Muscle layer of colon (tissue), 2 donors: ENCODE results near the gene SPAAR.
"Not testable (repeated sequence)": the region's sequence is repeated elsewhere in the genome, so short reads cannot be mapped to it uniquely, and the experiment has no call there.

Experiments used
- H3K27ac ChIP-seq: one replicate; pipeline ENCODE4 v1.7.0; 2013; ENCODE audit warnings: low read depth, mild to moderate bottlenecking, low read length, moderate library complexity
- H3K27me3 ChIP-seq, 2 donors: one replicate each; pipeline ENCODE4 v1.7.0; 2013; ENCODE audit warnings: low read length in 2 of 2, mild to moderate bottlenecking in 2 of 2; ENCODE audit not compliant: insufficient read depth in 2 of 2, control insufficient read depth in 1 of 2
- H3K36me3 ChIP-seq: one replicate; pipeline ENCODE4 v1.7.0; 2013; ENCODE audit warnings: mild to moderate bottlenecking, low read length; ENCODE audit not compliant: insufficient read depth
- H3K4me1 ChIP-seq: one replicate; pipeline ENCODE4 v1.7.0; 2013; ENCODE audit warnings: mild to moderate bottlenecking, low read length; ENCODE audit not compliant: insufficient read depth
- H3K4me3 ChIP-seq, 2 donors: one replicate each; pipeline ENCODE4 v1.7.0; 2013; ENCODE audit warnings: low read length in 2 of 2, low read depth in 1 of 2, mild to moderate bottlenecking in 1 of 2, moderate library complexity in 1 of 2
- H3K9ac ChIP-seq: one replicate; pipeline ENCODE4 v1.7.0; 2013; ENCODE audit warnings: low read length
- H3K9me3 ChIP-seq: one replicate; pipeline ENCODE4 v1.7.0; 2013; ENCODE audit warnings: mild to moderate bottlenecking, low read length
- donor health status: abdominal sarcoma.
- donor health status: Adenocarcinoma of cecum.

SPAAR gene

DNA sequence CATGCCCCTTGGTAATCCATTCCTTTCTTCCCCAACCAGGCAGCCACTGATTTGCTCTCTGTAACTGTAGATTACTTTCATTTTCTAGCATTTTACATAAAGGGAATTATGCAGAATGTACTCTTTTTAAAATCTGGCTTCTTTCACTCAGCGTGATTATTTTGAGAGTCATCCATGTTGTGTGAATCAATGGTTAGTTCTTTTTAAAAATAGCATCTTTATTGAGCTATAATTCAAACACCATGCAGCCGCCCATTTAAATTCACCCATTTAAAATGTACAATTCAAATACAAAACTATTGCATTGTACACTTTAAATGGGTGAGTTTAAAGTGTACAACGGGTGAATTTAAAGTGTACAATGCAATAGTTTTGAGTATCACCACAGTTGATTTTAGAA lies 36.8 kb upstream of the SPAAR start:
- Histone ChIP-seq H3K4me1 (no peaks in the 10 kb centered on the region), H3K9me3 (peaks cover under 1% of the 10 kb centered on the region), H3K4me3 (no peak overlapping the region)

DNA sequence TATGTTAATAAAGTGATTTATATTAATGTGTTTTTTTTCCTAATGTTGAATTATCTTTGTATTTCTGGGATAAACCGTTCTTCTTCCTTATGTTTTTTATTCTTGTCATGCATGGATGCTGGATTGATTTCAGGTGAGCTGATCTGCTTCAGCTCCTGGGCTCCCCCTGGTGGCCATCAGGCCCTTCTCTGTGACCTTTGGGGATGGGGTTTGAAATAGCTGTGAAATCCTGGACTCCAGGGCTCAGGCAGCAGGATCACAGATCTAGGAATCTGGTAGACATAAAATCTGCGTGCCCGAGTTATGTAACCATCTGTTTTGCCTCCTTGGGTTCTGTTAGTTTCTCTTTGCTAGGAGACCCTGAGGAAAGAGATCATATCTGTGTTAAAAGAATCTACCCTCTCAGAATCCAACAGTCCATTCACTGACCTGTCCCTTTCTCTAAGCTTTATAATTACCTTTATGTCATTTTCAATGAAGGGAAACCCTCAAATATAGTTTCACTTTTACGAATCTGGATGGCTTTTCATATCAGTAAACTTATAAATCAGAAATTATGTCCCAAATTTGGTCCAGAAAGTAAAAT lies 26.9 kb upstream of the SPAAR start:
- Histone ChIP-seq H3K36me3 (no peaks in the 10 kb centered on the region), H3K4me1 (no peaks in the 10 kb centered on the region), H3K4me3 (no peak overlapping the region), H3K27ac (no peak overlapping the region), H3K9ac (no peak overlapping the region), H3K27me3 (no peaks in the 10 kb centered on the region), H3K9me3 (peaks cover 4% of the 10 kb centered on the region)

More for the DNA sequence above, 36.8 kb upstream of the SPAAR start:
- Histone ChIP-seq H3K9ac (no peak overlapping the region), H3K27ac (no peak overlapping the region), H3K36me3 (no peaks in the 10 kb centered on the region), H3K27me3 (peaks cover 0 to 14% of the 10 kb centered on the region in 2 donors)

DNA sequence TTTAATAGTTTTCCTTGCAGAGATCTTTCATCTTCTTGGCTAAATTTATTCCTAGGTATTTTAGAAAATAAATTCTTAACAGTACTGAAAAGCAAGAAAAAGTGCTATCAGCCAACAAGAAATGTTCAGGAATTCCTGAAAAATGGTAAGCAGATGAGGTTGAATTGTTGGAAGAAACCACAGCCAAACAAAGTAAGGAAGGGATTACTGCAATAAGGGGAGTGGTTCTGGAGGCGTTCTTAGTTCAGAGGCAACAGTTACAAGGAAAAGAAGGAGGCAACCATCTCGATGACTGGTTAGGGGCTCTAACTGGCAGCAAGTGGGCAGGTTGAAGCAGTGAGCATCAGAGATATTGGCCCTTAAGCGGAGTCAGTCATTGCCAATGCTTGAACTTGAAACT lies 26.3 kb upstream of the SPAAR start:
- Histone ChIP-seq H3K9me3 (no peaks in the 10 kb centered on the region), H3K9ac (no peak overlapping the region), H3K4me3 (no peak overlapping the region), H3K27ac (no peak overlapping the region), H3K36me3 (no peaks in the 10 kb centered on the region), H3K4me1 (no peaks in the 10 kb centered on the region), H3K27me3 (no peaks in the 10 kb centered on the region)

DNA sequence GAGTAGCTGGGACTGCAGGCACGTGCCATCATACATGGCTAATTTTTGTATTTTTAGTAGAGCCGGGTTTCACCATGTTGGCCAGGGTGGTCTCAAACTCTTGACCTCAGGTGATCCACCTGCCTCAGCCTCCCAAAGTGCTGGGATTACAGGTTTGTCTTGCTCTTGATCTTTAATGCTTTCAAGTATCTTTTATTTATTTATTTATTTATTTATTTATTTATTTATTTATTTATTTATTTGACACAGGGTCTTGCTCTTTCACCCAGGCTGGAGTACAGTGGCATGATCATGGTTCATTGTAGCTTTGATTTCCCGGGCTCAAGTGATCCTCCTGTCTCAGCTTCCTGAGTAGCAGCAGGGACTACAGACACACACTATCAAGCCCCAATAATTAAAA lies 24.4 kb upstream of the SPAAR start:
- H3K4me1 ChIP-seq, H3K27ac ChIP-seq, H3K4me3 ChIP-seq, H3K36me3 ChIP-seq, H3K9ac ChIP-seq, H3K27me3 ChIP-seq, H3K9me3 ChIP-seq: not testable (repeated sequence)

DNA sequence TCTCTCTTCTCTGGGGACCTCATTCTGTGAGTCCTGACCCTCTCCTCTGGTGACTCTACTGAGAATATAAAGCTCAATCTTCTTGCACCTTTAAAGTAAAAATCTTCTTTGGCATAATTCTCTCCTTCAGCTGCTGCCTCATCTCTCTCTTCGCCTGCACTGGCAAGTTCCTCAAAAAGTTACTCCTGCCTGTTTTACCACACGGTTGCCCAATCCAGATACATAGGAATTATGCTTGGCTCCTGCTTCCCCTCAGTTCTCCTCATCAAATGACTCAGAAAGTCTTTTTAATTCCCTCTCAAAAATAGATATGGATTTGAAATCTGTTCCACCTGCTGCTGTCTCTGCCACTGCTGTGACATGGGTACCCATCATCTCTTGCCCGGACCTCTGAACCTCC lies 17.6 kb upstream of the SPAAR start:
- H3K36me3 ChIP-seq = no peaks in the 10 kb centered on the region
- H3K9ac ChIP-seq = no peak overlapping the region
- no peaks in the 10 kb centered on the region for H3K9me3 ChIP-seq
- H3K27ac ChIP-seq = no peak overlapping the region
- no peak overlapping the region for H3K4me3 ChIP-seq
- no peaks in the 10 kb centered on the region for H3K4me1 ChIP-seq
- no peaks in the 10 kb centered on the region for H3K27me3 ChIP-seq

DNA sequence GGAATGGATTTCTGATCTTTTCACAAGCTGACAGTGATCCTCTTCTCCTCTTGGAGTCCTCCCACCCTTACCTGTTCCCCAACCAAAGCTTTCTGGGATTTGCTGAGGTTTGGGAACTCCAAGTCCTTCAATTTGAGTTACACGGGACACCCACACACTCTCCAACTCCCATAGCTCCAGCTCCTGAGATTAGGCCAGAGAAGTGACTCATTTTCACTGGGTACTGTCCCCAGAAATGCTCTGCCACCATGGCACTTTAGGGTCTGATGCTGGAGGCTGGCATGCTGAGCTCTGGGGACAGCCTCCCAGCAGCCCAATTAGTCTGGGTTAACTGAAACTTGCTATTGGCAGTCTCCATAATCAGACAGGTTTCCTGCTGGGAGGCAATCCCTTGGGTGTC lies 17.2 kb upstream of the SPAAR start:
- no peak overlapping the region for H3K9ac ChIP-seq
- H3K27ac ChIP-seq = no peak overlapping the region
- H3K4me1 ChIP-seq = no peaks in the 10 kb centered on the region
- H3K9me3 ChIP-seq = no peaks in the 10 kb centered on the region
- no peaks in the 10 kb centered on the region for H3K36me3 ChIP-seq
- no peak overlapping the region for H3K4me3 ChIP-seq
- H3K27me3 ChIP-seq = no peaks in the 10 kb centered on the region

DNA sequence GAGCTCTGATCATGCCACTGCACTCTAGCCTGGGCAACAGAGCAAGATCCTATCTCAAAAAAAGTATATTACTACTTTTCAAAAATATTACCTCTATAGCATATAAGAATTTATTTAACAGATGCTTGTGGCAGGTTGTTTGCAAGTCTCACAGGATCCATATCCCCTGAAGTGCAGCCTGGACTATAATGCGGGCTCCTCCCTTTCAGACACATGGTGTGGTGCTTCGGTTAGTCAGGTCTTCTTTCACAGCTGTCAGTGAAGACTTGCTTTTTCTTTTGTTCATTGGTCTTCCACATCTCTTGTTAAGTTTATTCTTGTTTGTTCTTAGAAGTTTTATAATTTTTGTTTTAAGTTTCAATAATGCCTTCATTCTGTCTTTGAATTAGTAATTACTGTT lies 12.7 kb upstream of the SPAAR start:
- H3K27ac ChIP-seq = no peak overlapping the region
- H3K4me1 ChIP-seq = no peaks in the 10 kb centered on the region
- no peaks in the 10 kb centered on the region for H3K9me3 ChIP-seq
- no peak overlapping the region for H3K9ac ChIP-seq
- no peaks in the 10 kb centered on the region for H3K36me3 ChIP-seq
- no peak overlapping the region for H3K4me3 ChIP-seq
- H3K27me3 ChIP-seq = no peaks in the 10 kb centered on the region

DNA sequence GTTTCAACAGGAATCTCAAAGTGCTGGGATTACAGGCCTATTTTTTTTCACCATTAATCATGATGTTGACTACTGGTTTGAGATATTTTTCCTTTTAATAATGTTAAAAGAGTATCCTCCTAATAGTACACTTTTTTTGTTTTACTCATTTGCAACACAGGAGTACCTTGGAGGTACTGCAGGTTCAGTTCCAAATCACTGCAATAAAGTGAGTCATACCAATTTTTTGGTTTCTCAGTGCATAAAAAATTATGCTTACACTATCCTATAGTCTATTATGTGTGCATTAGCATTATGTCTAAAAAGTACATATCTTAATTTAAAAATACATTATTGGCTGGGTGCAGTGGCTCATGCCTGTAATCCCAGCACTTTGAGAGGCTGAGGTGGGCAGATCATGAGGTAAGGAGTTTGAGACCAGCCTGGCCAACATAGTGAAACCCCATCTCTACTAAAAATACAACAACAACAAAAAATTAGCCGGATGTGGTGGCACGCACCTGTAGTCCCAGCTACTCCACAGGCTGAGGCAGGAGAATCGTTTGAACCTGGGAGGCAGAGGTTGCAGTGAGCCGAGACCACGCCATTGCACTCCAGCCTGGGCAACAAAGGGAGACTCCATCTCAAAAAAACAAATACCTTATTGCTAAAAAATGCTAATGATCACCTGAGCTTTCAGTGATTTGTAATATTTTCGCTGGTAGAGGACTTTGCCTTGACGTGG lies 11.8 kb upstream of the SPAAR start:
- H3K27me3 ChIP-seq = not testable (repeated sequence)

DNA sequence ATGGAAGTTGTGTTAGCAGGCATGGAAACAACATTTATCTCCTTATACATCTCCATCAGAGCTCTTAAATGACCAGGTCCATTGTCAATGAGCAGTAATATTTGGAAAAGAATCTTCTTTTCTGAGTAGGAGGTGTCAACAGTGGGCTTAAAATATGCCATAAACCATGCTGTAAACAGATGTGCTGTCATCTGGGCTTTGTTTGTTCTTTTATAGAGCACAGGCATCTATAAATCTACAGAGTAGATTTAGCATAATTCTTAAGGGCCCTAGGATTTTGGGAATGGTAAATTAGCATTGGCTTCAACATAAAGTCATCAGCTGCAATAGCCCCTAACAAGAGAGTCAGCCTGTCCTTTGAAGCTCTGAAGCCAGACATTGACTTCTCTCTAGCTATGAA lies 11.0 kb upstream of the SPAAR start:
- Histone ChIP-seq H3K4me1 (no peaks in the 10 kb centered on the region), H3K4me3 (no peak overlapping the region), H3K27ac (no peak overlapping the region), H3K9me3 (no peaks in the 10 kb centered on the region), H3K27me3 (no peaks in the 10 kb centered on the region), H3K36me3 (no peaks in the 10 kb centered on the region), H3K9ac (no peak overlapping the region)

More for the DNA sequence above, 11.8 kb upstream of the SPAAR start:
- H3K9me3 ChIP-seq, H3K27ac ChIP-seq, H3K4me3 ChIP-seq, H3K4me1 ChIP-seq, H3K9ac ChIP-seq, H3K36me3 ChIP-seq: not testable (repeated sequence)

DNA sequence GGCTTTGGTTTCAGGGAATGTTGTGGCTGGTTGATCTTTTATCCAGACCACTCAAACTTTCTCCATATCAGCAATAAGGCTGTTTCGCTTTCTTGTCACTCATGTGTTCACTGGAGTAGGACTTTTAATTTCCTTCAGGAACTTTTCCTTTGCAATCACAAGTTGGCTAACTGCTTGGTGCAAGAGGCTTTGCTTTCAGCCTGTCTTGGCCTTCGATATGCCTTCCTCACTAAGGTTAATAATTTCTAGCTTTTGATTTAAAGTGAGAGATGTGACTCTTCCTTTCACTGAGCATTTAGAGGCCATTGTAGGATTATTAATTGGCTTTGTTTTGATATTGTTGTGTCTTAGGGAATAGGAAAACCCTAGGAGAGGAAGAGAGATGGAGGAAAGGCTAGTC lies 10.3 kb upstream of the SPAAR start:
- Histone ChIP-seq H3K4me3 (no peak overlapping the region), H3K27ac (no peak overlapping the region), H3K4me1 (no peaks in the 10 kb centered on the region), H3K9me3 (no peaks in the 10 kb centered on the region), H3K36me3 (no peaks in the 10 kb centered on the region), H3K27me3 (no peaks in the 10 kb centered on the region), H3K9ac (no peak overlapping the region)

DNA sequence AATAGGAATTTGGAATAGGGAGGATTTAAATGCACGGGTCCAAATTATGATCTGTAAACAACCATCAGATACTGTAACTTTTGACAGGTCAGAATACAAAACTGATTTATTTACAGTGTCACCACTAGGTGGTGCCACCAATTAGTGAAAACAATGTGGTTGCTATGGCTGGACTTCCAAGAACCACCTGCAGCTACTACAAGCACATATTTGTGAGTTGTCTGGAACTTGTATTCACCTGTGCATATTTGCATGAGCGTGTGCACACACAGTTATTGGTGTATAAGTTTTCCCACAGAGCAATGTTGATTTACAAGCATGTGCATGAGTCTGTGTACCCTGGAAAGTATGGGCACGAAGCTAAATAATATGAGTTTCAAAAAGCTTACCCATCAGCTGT lies 6.2 kb upstream of the SPAAR start:
- Histone ChIP-seq H3K4me1 (peaks cover 35% of the 10 kb centered on the region), H3K27ac (no peak overlapping the region), H3K9me3 (no peaks in the 10 kb centered on the region), H3K36me3 (no peaks in the 10 kb centered on the region), H3K4me3 (no peak overlapping the region), H3K27me3 (no peaks in the 10 kb centered on the region), H3K9ac (no peak overlapping the region)

DNA sequence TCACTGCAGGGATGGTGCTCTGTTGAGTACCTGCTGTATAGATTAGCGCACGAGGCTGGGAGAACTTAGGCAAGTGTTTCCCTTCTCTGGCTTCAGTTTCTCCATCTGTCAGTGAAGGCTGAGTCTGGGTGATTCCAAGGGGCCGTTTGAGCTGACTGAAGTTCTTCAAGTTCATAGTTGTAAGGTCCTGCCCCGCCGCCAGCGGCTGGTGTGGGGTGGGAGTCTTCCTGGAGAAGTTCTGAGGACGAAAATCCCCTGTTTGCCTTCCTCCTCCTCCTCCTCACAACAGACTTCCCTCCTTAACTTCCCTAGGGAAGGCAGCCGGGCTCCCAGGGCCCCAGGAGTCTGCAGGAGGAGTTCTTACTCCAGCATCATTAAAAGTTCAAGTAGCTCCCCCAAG lies 5.0 kb upstream of the SPAAR start:
- Histone ChIP-seq H3K27ac (peak overlapping the region; percentile 43), H3K9ac (no peak overlapping the region), H3K36me3 (no peaks in the 10 kb centered on the region), H3K4me3 (no peak overlapping the region), H3K9me3 (no peaks in the 10 kb centered on the region), H3K4me1 (peaks cover 48% of the 10 kb centered on the region), H3K27me3 (no peaks in the 10 kb centered on the region)
